ENCODE results near the gene NHLH2. TPM values are rescaled to one million over a fixed set of nuclear protein-coding genes. Genes with fewer than 3 reads are reported as not detected.

Gene NHLH2
- polyA plus RNA-seq, 1 of the 3 experiments (the other 2 are of a cell fraction): not detected

DNA sequence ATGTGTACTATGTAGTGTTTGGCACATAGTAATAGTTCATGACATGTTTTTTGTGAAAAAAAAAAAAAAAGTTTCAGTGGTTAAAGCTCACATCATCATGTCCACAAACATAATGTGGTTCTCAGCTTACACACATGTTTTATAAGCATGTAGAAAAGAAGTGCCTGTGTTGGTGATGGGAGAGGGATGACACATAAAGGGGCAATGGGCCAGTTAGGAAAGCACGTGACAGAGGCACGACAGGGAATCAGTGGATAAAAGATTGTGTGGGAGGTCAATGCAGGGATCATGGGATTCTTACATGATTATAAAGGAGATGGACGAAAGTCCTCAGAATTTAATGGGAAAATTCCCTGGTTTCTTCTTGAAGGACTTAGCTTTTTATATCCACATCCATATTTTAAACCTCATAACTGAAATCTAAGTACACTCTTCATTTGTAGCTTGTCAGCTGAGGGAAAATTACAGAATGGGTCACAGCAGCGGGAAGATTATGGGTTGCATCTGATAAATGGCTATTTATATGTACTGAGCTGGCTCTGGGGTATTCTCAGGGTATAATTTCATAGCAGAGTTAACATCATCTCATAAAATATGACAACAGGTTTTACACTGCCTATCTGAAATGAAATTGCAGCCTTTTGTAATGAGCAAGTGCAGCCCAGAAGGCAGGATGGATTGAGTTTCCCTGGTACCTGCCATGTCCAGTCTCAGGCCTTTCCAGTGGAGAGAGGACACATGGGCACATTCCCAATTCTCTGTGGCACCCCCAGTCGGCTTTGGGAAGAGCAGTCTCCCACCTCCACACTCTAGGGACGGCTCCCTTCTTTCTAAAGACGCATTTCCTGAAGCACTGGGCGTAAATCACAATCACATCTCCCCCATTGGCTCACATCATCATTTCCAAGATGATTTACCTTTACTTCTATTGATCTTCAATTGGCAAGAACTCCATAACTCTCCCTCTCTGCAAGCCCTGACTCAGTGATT is 42.3 kb upstream of the NHLH2 start (continued):
- no peak for TF ChIP-seq EP300 (IDR thresholded peaks at IDR 0.05; ENCODE audit: borderline replicate concordance in 1 of 2, low read depth in 1 of 2, low read length in 1 of 2)
- no peak for TF ChIP-seq GABPA (IDR thresholded peaks at IDR 0.05; ENCODE audit: low read depth)
- TF ChIP-seq, protein P1, sequence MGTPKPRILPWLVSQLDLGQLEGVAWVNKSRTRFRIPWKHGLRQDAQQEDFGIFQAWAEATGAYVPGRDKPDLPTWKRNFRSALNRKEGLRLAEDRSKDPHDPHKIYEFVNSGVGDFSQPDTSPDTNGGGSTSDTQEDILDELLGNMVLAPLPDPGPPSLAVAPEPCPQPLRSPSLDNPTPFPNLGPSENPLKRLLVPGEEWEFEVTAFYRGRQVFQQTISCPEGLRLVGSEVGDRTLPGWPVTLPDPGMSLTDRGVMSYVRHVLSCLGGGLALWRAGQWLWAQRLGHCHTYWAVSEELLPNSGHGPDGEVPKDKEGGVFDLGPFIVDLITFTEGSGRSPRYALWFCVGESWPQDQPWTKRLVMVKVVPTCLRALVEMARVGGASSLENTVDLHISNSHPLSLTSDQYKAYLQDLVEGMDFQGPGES (IDR thresholded peaks at IDR 0.05; ENCODE audit: low read depth, low read length): no peak

DNA sequence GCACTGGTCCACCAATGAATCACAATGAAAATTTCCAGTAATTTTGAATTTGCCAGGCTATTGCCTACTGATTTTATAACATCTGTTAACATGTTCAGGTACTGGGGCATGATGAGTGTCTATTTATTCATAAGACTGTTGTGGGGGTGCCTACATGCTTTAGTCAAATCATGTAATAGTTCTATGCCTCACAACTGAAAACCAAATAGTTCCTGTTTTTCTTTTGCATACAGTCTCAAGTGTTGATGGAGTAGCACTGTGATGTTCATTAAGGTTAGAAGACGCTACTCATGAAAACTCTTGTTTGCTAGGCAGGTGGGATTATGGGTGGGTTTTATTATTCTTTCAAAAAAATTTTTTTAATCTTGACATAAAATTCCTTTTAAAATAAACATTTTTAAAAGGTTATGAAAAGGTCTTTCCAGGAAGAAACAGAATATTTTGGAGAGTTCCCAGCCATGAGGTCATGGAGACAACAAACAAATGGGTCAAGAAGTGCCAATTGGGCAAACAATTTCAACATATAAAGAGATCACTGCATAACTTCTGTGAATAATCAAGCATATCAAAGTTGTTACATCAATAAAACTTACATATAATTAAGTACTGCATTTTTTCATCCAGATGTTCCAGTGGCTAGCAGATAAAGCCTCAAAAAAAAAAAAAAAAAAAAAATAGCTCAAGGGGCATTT is 40.2 kb upstream of the NHLH2 start:
- DNase-seq: no peak
- POLR2A ChIA-PET: no interaction called here
- Histone ChIP-seq H3K9ac (no peak overlapping the region), H3K4me2 (no peak overlapping the region), H3F3A (replicated peaks; ENCODE audit: insufficient read depth) (no peaks in the 10 kb centered on the region), H3K4me1 (ENCODE audit: control insufficient read depth in 1 of 2, insufficient read depth in 2 of 2, low read depth in 1 of 2, low read length in 1 of 2) (no peaks in the 10 kb centered on the region), H3K9me2 (no peaks in the 10 kb centered on the region), H4K20me1 (ENCODE audit: insufficient read depth) (no peaks in the 10 kb centered on the region), H3K27me3 (ENCODE audit: insufficient read depth) (no peaks in the 10 kb centered on the region), H3K4me3 (ENCODE audit: low read depth in 2 of 2, low read length in 1 of 2) (no peak overlapping the region), H3K9me3 (no peaks in the 10 kb centered on the region), H3K36me3 (replicated peaks in 1 of 2; ENCODE audit: control insufficient read depth in 1 of 2, insufficient read depth in 2 of 2, low read length in 1 of 2) (no peaks in the 10 kb centered on the region), H3K27ac (ENCODE audit: low read depth in 2 of 2, low read length in 1 of 2) (no peak overlapping the region), H3K79me2 (ENCODE audit: insufficient read depth) (no peaks in the 10 kb centered on the region), H2AFZ (ENCODE audit: low read depth) (no peak overlapping the region)
- TF ChIP-seq GATA2 (CRISPR knock-in tag; IDR thresholded peaks at IDR 0.05) (no peak), TCF12 (IDR thresholded peaks at IDR 0.05) (no peak), GABPA (IDR thresholded peaks at IDR 0.05; ENCODE audit: low read depth) (no peak), TAF1 (IDR thresholded peaks at IDR 0.05; ENCODE audit: borderline replicate concordance, low read depth, low read length) (no peak), CHD2 (IDR thresholded peaks at IDR 0.05; ENCODE audit: low read length, partially characterized antibody) (no peak), ELF1 (IDR thresholded peaks at IDR 0.05) (no peak), FOXJ3 (CRISPR knock-in tag; IDR thresholded peaks at IDR 0.05) (no peak), NFIC (IDR thresholded peaks at IDR 0.05; ENCODE audit: borderline replicate concordance) (no peak), EP300 (IDR thresholded peaks at IDR 0.05; ENCODE audit: borderline replicate concordance in 1 of 2, low read depth in 1 of 2, low read length in 1 of 2) (no peak), NRF1 (IDR thresholded peaks at IDR 0.05; ENCODE audit: low read depth, low read length) (no peak), RCOR1 (IDR thresholded peaks at IDR 0.05; ENCODE audit: low read length) (no peak), RAD21 (IDR thresholded peaks at IDR 0.05; ENCODE audit: low read length) (no peak), SIN3A (IDR thresholded peaks at IDR 0.05; ENCODE audit: borderline replicate concordance, low read depth, low read length) (no peak)
- TF ChIP-seq, protein P2, sequence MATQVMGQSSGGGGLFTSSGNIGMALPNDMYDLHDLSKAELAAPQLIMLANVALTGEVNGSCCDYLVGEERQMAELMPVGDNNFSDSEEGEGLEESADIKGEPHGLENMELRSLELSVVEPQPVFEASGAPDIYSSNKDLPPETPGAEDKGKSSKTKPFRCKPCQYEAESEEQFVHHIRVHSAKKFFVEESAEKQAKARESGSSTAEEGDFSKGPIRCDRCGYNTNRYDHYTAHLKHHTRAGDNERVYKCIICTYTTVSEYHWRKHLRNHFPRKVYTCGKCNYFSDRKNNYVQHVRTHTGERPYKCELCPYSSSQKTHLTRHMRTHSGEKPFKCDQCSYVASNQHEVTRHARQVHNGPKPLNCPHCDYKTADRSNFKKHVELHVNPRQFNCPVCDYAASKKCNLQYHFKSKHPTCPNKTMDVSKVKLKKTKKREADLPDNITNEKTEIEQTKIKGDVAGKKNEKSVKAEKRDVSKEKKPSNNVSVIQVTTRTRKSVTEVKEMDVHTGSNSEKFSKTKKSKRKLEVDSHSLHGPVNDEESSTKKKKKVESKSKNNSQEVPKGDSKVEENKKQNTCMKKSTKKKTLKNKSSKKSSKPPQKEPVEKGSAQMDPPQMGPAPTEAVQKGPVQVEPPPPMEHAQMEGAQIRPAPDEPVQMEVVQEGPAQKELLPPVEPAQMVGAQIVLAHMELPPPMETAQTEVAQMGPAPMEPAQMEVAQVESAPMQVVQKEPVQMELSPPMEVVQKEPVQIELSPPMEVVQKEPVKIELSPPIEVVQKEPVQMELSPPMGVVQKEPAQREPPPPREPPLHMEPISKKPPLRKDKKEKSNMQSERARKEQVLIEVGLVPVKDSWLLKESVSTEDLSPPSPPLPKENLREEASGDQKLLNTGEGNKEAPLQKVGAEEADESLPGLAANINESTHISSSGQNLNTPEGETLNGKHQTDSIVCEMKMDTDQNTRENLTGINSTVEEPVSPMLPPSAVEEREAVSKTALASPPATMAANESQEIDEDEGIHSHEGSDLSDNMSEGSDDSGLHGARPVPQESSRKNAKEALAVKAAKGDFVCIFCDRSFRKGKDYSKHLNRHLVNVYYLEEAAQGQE (IDR thresholded peaks at IDR 0.05; ENCODE audit: low read depth, low read length): no peak
- TF ChIP-seq, protein P3, sequence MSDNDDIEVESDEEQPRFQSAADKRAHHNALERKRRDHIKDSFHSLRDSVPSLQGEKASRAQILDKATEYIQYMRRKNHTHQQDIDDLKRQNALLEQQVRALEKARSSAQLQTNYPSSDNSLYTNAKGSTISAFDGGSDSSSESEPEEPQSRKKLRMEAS (IDR thresholded peaks at IDR 0.05; ENCODE audit: low read depth): no peak
- TF ChIP-seq, protein P4, sequence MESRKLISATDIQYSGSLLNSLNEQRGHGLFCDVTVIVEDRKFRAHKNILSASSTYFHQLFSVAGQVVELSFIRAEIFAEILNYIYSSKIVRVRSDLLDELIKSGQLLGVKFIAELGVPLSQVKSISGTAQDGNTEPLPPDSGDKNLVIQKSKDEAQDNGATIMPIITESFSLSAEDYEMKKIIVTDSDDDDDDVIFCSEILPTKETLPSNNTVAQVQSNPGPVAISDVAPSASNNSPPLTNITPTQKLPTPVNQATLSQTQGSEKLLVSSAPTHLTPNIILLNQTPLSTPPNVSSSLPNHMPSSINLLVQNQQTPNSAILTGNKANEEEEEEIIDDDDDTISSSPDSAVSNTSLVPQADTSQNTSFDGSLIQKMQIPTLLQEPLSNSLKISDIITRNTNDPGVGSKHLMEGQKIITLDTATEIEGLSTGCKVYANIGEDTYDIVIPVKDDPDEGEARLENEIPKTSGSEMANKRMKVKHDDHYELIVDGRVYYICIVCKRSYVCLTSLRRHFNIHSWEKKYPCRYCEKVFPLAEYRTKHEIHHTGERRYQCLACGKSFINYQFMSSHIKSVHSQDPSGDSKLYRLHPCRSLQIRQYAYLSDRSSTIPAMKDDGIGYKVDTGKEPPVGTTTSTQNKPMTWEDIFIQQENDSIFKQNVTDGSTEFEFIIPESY (IDR thresholded peaks at IDR 0.05; ENCODE audit: borderline replicate concordance, low read depth): no peak
- TF ChIP-seq, protein P5, sequence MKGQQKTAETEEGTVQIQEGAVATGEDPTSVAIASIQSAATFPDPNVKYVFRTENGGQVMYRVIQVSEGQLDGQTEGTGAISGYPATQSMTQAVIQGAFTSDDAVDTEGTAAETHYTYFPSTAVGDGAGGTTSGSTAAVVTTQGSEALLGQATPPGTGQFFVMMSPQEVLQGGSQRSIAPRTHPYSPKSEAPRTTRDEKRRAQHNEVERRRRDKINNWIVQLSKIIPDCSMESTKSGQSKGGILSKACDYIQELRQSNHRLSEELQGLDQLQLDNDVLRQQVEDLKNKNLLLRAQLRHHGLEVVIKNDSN (IDR thresholded peaks at IDR 0.05; ENCODE audit: borderline replicate concordance, low read depth): no peak
- TF ChIP-seq, protein P6, sequence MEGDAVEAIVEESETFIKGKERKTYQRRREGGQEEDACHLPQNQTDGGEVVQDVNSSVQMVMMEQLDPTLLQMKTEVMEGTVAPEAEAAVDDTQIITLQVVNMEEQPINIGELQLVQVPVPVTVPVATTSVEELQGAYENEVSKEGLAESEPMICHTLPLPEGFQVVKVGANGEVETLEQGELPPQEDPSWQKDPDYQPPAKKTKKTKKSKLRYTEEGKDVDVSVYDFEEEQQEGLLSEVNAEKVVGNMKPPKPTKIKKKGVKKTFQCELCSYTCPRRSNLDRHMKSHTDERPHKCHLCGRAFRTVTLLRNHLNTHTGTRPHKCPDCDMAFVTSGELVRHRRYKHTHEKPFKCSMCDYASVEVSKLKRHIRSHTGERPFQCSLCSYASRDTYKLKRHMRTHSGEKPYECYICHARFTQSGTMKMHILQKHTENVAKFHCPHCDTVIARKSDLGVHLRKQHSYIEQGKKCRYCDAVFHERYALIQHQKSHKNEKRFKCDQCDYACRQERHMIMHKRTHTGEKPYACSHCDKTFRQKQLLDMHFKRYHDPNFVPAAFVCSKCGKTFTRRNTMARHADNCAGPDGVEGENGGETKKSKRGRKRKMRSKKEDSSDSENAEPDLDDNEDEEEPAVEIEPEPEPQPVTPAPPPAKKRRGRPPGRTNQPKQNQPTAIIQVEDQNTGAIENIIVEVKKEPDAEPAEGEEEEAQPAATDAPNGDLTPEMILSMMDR (IDR thresholded peaks at IDR 0.05): no peak
- WGBS (ENCODE audit: low lambda C conversion rate): 69% methylated on average over 1 of the region's 1 CpG
- CTCF ChIA-PET: no interaction called here
